Activated CD4-positive, alpha-beta T cell treated with anti-CD3 and anti-CD28 coated beads, Interleukin-10, Interleukin-2, amounts not matched to agents 100 ng/mL and 50 ng/mL, durations not matched to agents 16 hours and 8 hours (primary cell): Measurements from ENCODE around the gene SLC35A2.
"Not testable (repeated sequence)": the region's sequence is repeated elsewhere in the genome, so short reads cannot be mapped to it uniquely, and the experiment has no call there.

Experiments
- DNase-seq: peaks from one replicate; pipeline ENCODE4 v3.0.0-alpha.2; 2020

Gene SLC35A2

DNA sequence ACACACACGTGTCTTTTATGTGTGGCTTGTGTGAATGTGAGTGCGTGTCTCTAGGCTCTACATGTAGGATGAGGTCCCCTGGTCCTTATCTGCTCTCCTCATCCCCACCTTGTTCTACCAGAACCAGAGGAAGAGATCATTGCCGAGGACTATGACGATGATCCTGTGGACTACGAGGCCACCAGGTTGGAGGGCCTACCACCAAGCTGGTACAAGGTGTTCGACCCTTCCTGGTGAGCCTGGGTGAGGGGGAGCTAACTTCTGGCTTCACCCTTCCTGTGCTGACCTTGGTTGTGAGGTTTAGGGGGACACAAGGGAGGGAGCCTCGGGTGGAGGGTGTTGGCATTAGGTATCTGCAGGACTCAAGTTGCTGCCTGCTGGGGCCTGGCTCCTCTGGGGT lies 10.4 kb downstream of the SLC35A2 start:
- DNase-seq, result no peak

DNA sequence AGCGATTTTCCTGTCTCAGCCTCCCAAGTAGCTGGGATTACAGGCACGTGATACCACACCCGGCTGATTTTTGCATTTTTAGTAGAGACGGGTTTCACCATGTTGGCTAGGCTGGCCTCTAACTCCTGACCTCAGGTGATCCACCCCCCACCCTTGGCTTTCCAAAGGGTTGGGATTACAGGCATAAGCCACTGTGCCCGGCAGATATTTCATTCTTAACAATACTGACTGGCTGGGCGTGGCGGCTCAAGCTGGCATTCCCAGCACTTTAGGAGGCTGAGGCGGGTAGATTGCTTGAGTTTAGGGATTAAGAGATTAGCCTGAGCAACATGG lies 12.4 kb downstream of the SLC35A2 start:
- no peak for DNase-seq

DNA sequence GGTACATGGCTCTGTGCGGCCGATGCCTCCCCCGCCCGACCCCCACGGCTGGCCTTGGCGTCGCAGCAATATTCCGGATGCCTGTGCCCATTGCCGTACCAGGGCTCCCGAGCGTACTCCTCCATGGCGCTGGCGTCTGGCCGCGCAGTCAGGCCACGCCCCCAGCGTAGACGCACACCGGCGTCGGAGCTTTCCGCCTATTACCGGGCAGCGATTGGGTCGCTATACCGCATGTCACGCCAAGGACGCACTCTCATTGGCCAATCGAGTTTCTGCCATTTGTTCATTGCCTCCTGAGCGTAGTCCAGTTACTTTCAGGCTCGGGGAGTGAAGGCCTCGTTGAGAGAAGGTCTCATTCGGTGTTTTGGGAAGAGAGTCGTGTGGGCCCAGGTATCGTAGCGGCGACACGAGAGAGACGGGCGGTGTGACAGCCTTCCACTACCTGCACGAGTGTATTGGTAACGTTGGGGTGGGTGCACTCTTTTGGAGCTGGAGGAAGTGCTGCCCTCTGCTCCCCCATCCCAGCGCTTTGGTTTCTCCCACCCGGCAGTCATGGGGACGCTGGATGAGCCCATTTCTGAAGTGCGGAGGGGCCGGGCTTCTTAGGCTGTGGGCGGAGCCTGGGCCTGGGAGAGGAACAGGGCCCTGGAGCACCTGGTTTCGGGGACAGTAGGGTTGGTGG lies 13.7 kb downstream of the SLC35A2 start, which contains the start of the genes PQBP1 and TIMM17B:
Gene PQBP1 (plus strand): TSS at position 306 of the 682 bp plus-strand sequence. CDS start 580 bp downstream, outside the sequence.
Gene TIMM17B (minus strand): TSS at position 144 of the 682 bp plus-strand sequence. CDS start 19 bp downstream, at position 125.
- DNase-seq, result peak; percentile 94

DNA sequence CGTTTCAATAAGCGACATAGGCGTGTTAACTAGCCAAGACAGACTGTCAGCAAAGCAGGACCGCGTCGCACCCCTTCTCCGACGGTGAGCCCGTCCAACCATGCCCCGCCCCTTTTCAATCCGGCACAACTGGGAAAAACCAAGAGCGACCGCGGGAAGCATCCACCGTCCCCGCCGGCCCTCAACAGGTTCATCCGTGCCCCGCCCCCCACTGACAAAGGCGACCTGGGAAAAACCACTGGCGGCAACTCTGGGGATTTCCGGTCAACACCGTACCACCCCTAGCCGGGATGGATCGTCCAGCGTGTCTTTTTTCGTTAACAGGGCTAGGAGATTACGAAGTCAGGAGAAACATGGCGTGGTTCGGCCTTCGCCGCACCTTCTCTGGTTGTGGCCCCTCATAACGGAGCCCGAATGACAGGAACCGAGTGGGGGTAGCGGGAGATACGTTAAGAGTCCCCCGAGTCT lies 14.3 kb downstream of the SLC35A2 start:
- DNase-seq, result peak; percentile 66

DNA sequence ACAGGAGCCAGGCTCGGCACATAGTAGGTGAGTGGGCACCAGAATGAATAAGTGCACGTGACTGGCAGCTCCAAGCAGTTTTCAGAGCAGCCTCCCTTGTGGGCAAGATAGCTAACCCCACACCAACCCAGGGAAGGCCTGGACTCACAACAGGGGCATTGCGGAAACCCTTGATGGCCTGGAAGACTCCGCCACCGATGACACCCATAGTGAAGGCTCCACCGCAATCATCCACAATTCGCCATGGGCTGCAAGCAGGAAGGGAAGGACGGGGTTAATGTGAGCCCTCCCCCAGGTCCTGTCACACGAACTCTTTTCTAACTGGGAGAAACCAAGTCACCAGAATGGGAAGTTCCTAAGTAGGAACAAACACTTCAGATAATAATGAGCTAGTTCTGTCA lies 14.8 kb downstream of the SLC35A2 start:
- DNase-seq, result no peak

GRCh38 chrX:48894891-48895290 lies 16.6 kb downstream of the SLC35A2 start:
- no peak for DNase-seq

GRCh38 chrX:48893556-48894348 lies 17.7 kb downstream of the SLC35A2 start:
- no peak for DNase-seq

DNA sequence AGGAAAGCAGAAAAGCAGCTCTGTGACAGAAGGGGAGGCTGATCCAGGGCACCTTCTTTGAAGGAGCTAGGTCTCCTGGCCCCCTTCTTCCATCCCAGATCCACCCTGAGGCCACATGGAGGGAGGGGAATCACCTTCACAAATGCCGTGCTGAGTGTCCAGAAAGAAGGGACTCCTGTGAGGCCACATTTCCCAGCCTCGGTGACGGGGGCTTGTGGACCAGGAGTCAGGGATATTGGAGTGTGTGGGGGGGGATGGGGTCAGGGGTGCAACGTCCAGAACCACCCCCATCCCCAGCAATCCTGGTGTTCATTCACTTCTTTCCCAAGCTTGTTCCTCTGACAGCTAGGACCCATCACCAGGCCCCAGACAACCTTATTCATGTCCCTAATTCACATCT lies 18.6 kb downstream of the SLC35A2 start:
- DNase-seq, result no peak

GRCh38 chrX:48891402-48892288 lies 19.8 kb downstream of the SLC35A2 start:
- DNase-seq, result peak; percentile 81

DNA sequence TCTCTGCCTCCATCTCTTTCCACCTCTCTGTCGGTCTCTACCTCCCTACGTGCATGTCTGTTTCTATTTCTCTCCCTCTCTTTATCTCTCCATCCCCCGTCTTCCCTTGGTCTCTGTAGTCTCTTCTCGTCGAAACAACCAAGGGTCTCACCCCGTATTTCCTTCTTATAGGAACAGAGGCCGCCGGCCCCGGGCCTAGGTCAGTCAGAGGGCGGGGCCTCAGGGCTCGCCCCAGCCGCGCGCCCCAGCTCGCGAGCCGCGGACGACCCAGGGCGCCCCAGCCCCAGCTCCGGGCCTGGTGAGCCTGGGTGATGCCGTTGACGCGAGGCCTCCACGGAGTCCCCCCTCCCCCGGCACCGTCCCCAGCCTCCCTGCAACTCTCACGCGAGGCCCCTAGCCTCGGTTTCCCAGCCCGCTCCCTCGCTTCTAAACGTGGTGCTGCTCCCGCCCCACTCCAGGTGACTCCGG lies 20.5 kb downstream of the SLC35A2 start:
- no peak for DNase-seq

DNA sequence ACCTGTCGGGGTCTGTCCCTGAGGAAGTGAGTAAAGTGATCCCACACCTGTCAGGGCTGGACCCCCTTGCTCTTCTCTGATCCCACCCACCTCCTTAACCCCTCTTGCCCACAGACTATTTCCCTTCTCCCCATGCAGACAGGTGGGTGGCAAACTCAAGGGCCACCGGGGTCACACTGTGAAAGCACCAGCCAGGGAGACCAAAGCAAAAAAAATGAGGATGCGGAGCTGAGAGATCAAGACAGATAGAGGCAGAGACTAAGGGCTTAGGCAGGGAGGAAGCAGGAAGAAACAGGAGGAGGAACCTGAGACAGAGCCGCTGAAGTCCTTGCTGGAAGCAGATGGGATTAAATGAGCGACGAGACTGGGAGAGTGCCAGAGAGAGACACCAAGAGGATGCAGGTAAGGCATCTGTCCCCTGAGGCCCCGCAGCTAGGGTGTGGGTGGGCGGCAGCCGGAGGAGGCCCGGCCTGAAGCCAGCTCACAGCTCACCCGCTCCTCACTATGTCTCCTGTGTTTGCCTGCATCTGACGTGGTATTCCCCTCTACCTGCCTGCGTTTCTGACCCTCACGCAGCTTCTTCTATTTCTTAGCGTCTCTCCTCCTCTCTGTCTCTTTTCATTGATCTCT lies 21.0 kb downstream of the SLC35A2 start:
- DNase-seq, result no peak

DNA sequence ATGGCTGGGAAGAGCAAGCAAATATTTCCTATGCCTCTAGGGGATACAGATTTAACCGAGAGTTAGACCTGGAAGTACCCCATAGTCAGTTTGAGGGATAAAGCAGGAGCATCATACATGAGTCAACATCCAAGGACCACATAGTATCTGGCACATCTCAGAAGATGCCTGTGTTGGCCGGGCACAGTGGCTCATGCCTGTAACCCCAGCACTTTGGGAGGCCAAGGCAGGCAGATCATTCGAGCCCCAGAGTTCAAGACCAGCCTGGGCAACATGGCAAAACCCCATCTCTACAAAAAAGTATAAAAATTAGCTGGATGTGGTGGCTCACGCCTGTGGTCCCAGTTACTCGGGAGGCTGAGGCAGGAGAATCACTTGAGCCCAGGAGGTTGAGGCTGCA lies 24.9 kb downstream of the SLC35A2 start:
- not testable (repeated sequence) for DNase-seq

- DNase-seq, result no peak
Observed at GRCh38 chrX:48883729-48884128, 27.7 kb downstream of the SLC35A2 start.

DNA sequence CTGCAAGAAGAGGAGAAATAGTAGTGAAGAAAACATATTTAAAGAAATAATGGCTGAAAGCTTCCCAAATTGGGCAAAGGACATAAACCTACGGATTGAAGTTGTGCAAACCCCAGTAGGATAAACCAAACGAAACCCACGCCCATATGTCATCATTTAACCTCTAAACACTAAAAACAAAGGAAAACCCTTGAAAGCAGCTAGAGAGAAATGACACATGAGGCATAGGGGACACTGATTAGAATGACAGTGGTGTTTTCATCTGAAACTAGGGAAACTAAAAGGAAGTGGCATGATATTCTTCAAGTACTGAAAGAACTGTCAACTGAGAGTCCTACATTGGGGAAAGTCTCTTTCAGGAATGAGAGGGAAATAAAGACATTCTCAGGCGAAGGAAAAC lies 34.5 kb downstream of the SLC35A2 start:
- DNase-seq, result not testable (repeated sequence)

DNA sequence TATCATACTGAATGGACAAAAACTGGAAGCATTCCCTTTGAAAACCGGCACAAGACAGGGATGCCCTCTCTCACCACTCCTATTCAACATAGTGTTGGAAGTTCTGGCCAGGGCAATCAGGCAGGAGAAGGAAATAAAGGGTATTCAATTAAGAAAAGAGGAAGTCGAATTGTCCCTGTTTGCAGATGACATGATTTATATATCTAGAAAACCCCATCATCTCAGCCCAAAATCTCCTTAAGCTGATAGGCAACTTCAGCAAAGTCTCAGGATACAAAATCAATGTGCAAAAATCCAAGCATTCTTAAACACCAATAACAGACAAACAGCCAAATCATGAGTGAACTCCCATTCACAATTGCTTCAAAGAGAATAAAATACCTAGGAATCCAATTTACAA lies 39.4 kb downstream of the SLC35A2 start:
- DNase-seq, result not testable (repeated sequence)

DNA sequence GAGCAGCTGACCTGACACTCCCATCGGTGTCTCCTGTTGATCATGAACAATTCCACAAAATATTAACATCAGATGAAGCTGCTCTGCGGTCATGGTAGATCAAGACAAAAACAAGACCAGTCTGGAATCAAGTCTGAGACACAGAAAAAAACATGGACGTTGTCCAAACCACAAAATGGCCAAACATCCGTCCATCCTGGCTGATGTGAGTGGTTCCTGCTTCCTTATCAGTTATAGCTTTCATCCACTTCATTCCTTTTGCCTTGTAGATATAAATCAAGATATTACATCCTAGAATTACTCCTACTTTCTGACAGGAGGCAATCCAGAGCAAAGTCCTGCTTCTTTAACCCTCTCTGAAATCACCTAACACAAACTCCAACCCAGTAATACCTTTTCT lies 47.2 kb downstream of the SLC35A2 start:
- no peak for DNase-seq

- no peak for DNase-seq
Observed at GRCh38 chrX:48854898-48855297, 56.5 kb downstream of the SLC35A2 start.

DNA sequence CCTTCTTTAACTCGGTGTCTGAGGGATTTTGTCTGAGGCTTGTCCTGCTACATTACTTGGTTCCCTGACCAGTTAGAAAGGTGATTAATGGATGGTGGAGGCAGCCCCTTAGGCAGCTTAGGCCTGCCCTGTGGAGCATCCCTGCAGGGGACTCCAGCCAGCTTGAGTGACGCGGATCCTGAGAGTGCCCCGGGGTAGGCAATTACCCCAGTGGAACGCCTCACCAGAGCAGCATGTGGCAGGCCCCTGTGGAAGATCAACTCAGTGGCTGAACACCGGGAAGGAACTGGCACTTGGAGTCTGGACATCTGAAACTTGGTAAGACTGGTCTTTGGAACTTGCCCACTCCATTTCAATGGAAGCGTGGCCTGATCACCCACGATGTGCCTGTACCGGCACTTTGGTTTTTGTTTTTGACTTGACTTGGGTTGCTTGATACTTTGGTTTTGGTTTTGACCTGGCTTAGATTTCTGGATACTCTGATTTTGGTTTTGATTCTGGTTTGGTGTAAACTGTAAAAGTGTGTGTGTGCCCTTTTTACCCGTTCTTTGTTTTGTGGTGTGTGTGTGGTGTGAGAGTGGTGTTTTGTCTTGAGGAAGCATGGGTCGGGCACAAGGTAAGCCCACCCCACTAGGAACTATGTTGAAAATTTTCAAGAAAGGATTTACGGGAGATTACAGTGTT lies 57.2 kb downstream of the SLC35A2 start:
- DNase-seq, result not testable (repeated sequence)

- DNase-seq, result not testable (repeated sequence)
Observed at GRCh38 chrX:48853494-48853893, 58.0 kb downstream of the SLC35A2 start.
